Body of pancreas (tissue), 4 donors: ENCODE data around the gene MECP2. TPM values are rescaled to one million over a fixed set of nuclear protein-coding genes. Genes with fewer than 3 reads are reported as not detected.
A peak's percentile ranks its signal among the peaks of the same experiment; 100 is the strongest.

Experiments
- ATAC-seq: fragments of 150-250 bp; one replicate; pipeline ENCODE4 v1.9.1; 2016
- DNase-seq, 4 donors: peaks; one replicate each; pipeline ENCODE4 v3.0.0-alpha.2; 2019
- H3K27ac ChIP-seq, 4 donors: fragments of 200-600 bp; sonication (generic); 1 replicate in 3 of 4; 2 replicates in 1 of 4; pipeline versions ENCODE4 v1.5.1 to v1.6.1; 2016 to 2019; ENCODE audit warnings: mild to moderate bottlenecking in 1 of 4, mixed read lengths in 1 of 4, moderate library complexity in 1 of 4
- H3K27me3 ChIP-seq, 2 donors: fragments of 200-600 bp; sonication (generic); one replicate each; pipeline ENCODE4 v1.6.0; 2016; ENCODE audit warnings: mild to moderate bottlenecking in 1 of 2
- H3K36me3 ChIP-seq, 2 donors: fragments of 200-600 bp; sonication (generic); replicated peaks in 1 of 2; 2 replicates each; pipeline ENCODE4 v1.5.1; 2016; ENCODE audit warnings: low read depth in 2 of 2; ENCODE audit not compliant: insufficient read depth in 1 of 2
- H3K4me1 ChIP-seq: fragments of 200-600 bp; sonication (generic); one replicate; pipeline ENCODE4 v1.6.0; 2016
- H3K4me3 ChIP-seq, 2 donors: fragments of 200-600 bp; sonication (generic); 1 replicate in 1 of 2; 2 replicates in 1 of 2; pipeline ENCODE4 v1.5.1; 2016 to 2019
- H3K9me3 ChIP-seq, 3 donors: fragments of 200-600 bp; sonication (generic); 1 replicate in 2 of 3; 2 replicates in 1 of 3; pipeline ENCODE4 v1.5.1; 2016
- CTCF ChIP-seq, 7 experiments: fragments of 450-650 bp in 4 of 7; fragments of 200-600 bp in 3 of 7; sonication (generic) in 3 of 7; IDR thresholded peaks; one replicate each; pipeline ENCODE4 v1.5.1; 2016 to 2019; ENCODE audit warnings: antibody characterized with exemption in 7 of 7
- POLR2A ChIP-seq, 3 donors: fragments of 450-650 bp; IDR thresholded peaks; one replicate each; pipeline ENCODE4 v1.6.1; 2016; ENCODE audit warnings: antibody characterized with exemption in 3 of 3, mild to moderate bottlenecking in 2 of 3
- WGBS, 2 donors: methylation state at CpG; one replicate each; pipeline ENCODE4 v1.1.5; 2017; 5-methylcytosine and 5-hydroxymethylcytosine counted together
- intact Hi-C: fragments of 100-400 bp; cut with DNase I; formaldehyde crosslinking; loops from one replicate; pipeline ENCODE4 v1.15.1; 2023
- total RNA-seq, 2 donors: library from RNA; depleted of rRNA; stranded (reverse); fragments of >200 nt; gene quantifications; one replicate each; pipeline ENCODE4 v1.1.0, GENCODE V29; 2016

The MECP2 gene
- total RNA-seq, 2 donors from 2014 or later: 27.8 to 36.3 TPM

- Histone ChIP-seq H3K27me3 (no peaks in the 10 kb centered on the region), H3K9me3 (no peaks in the 10 kb centered on the region), H3K36me3 (no peaks in the 10 kb centered on the region), H3K4me3 (no peak overlapping the region), H3K27ac (peak overlapping the region in 1 of 4 donors; percentile 25), H3K4me1 (peaks cover 33% of the 10 kb centered on the region)
- DNase-seq (no peak), ATAC-seq (no peak)
- 81 to 89% methylated on average over 7 of the region's 26 CpGs for WGBS, 2 donors
- intact Hi-C loops: no loop called here
- TF ChIP-seq CTCF (IDR thresholded peaks at IDR 0.05): no peak
- TF ChIP-seq POLR2A (IDR thresholded peaks at IDR 0.05): no peak
Measured at GRCh38 chrX:154017766-154018517, 79.6 kb downstream of the MECP2 start.

DNA sequence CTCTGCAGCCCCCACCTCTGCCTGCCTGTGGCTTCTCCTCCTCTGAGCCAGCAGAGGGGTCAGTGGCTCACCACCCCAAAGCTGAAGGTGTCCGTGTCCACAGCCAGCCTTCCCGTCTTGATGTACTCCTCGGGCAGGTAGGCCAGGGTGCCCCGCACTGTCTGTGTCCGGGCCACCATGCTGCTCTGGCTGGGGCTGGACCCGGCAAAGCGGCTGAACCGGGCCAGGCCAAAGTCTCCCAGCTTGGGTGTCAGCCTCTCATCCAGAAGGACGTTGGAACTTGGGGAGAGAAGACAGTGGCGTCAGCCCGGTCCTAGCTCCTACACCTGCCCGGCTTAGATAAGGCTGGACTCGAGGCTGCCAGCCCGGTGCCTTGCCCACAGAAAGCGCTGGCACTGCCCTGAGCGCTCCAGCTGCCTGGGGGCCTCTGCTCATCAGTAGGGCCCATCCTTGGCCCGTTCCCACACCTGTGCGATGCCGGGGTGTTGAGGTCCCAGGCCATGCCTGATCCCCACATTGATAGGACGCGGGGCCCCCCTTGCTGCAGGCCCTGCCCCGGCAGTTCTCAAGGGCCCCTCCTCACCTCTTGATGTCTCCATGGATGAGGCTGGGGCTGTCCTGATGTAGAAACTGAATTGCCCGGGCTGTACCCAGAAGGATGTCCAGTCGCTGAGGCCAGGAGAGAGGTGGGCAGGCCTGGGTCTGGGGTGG lies 81.0 kb downstream of the MECP2 start:
- DNase-seq (no peak), ATAC-seq (no peak)
- H3K9me3 ChIP-seq: no peaks in the 10 kb centered on the region
- no peak overlapping the region for H3K27ac ChIP-seq
- peaks cover 45% of the 10 kb centered on the region for H3K4me1 ChIP-seq
- WGBS, 2 donors: 95% methylated on average over 15 of the region's 24 CpGs; no CpG with 5 or more reads in 1 of the 2 donors
- intact Hi-C loops: no loop called here
- no peaks in the 10 kb centered on the region for H3K27me3 ChIP-seq
- no peaks in the 10 kb centered on the region for H3K36me3 ChIP-seq
- no peak overlapping the region for H3K4me3 ChIP-seq
- no peak for TF ChIP-seq CTCF (IDR thresholded peaks at IDR 0.05)
- no peak for TF ChIP-seq POLR2A (IDR thresholded peaks at IDR 0.05)

- DNase-seq (no peak), ATAC-seq (no peak)
- Histone ChIP-seq H3K9me3 (no peaks in the 10 kb centered on the region), H3K27me3 (no peaks in the 10 kb centered on the region), H3K36me3 (no peaks in the 10 kb centered on the region), H3K27ac (no peak overlapping the region), H3K4me3 (no peak overlapping the region), H3K4me1 (peaks cover 44% of the 10 kb centered on the region)
- intact Hi-C loops: no loop called here
- TF ChIP-seq POLR2A (IDR thresholded peaks at IDR 0.05) (no peak), CTCF (IDR thresholded peaks at IDR 0.05) (no peak)
- WGBS, 2 donors: 71 to 83% methylated on average over 2 to 8 of the region's 16 CpGs
Measured at GRCh38 chrX:154015581-154016264, 81.8 kb downstream of the MECP2 start.

GRCh38 chrX:154014429-154015380 lies 82.8 kb downstream of the MECP2 start:
- H3K27ac ChIP-seq: no peak overlapping the region
- no peaks in the 10 kb centered on the region for H3K27me3 ChIP-seq
- H3K36me3 ChIP-seq: no peaks in the 10 kb centered on the region
- DNase-seq (no peak), ATAC-seq (no peak)
- intact Hi-C loops: no loop called here
- H3K4me3 ChIP-seq: no peak overlapping the region
- H3K9me3 ChIP-seq: no peaks in the 10 kb centered on the region
- peaks cover 49% of the 10 kb centered on the region for H3K4me1 ChIP-seq
- WGBS, 2 donors: 87 to 100% methylated on average over 4 to 10 of the region's 24 CpGs
- TF ChIP-seq POLR2A (IDR thresholded peaks at IDR 0.05) (no peak), CTCF (IDR thresholded peaks at IDR 0.05) (no peak)
